VCaP (cell line): Measurements from ENCODE around the gene LMX1B.
"Not testable (repeated sequence)": the region's sequence is repeated elsewhere in the genome, so short reads cannot be mapped to it uniquely, and the experiment has no call there.

ENCODE experiments used
- H3K27ac ChIP-seq: fragments of 450-650 bp; 2 replicates; pipeline ENCODE4 v1.5.1; 2017
- TF ChIP-seq, protein P1 (sequence below): fragments of 450-650 bp; conservative IDR thresholded peaks from 2 replicates; pipeline ENCODE4 v1.5.1; 2017; ENCODE audit warnings: mild to moderate bottlenecking, moderate library complexity

LMX1B gene

DNA sequence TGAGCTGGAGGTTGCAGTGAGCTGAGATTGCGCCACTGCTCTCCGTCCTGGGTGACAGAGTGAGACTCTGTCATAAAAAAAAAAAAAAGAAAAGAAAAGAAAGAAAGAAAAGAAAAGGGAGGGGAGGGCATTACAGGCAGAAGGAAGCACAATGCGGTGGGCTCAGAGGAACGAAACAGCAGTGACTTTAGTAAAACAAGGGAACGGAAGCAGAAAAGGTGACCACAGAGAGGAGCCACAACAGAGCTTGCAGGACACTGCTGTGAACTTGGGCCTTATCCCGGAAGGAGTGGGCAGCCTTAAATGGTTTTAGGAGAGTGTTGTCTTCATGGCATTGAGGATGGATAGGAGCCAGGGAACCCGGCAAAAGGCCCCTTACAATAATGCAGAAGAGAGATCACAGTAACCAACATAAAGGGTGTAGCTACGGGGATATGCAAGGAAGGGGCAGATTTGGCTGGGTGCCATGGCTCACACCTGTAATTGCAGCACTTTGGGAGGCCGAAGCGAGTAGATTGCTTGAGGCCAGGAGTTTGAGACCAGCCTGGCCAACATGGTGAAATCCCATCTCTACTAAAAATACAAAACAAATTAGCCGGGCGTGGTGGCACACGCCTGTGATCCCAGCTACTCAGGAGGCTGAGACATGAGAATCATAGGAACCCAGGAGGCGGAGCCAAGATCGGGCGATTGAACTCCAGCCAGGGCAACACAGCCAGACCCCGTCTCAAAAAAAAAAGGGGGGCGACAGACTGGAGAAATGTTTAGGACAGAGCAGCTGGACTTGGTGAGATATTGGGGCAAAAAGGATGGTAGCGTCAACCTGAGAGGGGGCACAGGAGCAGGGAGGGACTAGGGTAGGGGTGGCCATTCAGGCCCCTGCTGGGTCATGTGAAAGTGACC lies 107.2 kb downstream of the LMX1B start:
- TF ChIP-seq, protein P1, sequence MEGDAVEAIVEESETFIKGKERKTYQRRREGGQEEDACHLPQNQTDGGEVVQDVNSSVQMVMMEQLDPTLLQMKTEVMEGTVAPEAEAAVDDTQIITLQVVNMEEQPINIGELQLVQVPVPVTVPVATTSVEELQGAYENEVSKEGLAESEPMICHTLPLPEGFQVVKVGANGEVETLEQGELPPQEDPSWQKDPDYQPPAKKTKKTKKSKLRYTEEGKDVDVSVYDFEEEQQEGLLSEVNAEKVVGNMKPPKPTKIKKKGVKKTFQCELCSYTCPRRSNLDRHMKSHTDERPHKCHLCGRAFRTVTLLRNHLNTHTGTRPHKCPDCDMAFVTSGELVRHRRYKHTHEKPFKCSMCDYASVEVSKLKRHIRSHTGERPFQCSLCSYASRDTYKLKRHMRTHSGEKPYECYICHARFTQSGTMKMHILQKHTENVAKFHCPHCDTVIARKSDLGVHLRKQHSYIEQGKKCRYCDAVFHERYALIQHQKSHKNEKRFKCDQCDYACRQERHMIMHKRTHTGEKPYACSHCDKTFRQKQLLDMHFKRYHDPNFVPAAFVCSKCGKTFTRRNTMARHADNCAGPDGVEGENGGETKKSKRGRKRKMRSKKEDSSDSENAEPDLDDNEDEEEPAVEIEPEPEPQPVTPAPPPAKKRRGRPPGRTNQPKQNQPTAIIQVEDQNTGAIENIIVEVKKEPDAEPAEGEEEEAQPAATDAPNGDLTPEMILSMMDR = no peak
- no peak overlapping the region for H3K27ac ChIP-seq

DNA sequence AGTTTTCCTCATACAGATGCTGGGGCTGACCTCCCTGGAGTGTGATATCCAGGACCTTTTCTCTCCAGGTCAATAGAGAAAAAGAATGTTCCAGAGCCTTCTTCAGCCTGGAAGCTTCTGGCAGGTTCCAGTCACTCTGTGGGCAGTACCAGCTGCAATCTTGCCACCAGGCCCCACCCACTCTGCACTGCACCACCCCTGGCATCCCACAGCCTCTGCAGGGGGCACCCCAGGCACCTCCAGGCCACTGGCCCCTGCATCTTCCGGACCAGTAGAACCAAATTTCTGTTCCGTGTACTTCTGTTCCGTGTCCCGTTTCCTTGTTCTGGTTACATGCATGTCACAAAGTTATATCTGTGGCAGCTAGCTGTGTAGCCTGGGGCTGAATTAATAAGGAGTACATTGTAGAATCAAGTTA lies 107.8 kb downstream of the LMX1B start:
- TF ChIP-seq, protein P1 = no peak
- H3K27ac ChIP-seq = peak overlapping the region; percentile 83

DNA sequence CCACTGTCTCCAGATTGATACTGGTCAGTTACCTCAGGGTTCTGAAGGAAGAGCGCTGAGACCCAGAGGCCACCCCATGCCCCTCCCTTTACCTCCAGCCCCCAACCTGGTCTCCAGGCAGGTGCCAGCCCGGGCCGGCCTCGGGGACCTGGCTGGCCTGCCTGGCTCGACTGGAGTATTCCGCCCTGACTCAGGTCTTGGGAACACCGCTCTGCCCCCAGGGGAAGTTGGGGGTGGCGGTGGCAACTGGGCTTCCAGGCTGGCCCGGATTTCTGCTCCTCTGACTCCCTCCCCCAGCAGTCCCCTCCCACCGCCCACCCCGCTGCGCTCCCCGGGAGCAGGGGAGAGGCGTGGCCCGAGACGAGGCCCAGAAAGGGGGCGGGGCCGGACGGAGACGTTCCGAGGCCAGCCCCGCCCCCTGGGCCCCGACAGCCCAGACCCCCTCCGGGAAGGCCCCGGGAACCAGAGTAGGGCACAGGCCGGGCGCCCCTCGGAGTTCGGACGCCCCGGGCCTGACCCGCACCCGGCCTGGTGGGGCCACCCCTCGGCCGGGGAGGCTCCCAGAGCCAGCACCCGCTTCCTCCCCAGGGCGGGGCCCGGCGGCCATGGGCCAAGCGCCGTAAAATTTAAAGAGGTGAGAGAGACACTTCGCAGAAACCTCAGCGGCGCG lies 108.7 kb downstream of the LMX1B start:
- H3K27ac ChIP-seq = peak overlapping the region; percentile 83
- TF ChIP-seq, protein P1 = no peak

DNA sequence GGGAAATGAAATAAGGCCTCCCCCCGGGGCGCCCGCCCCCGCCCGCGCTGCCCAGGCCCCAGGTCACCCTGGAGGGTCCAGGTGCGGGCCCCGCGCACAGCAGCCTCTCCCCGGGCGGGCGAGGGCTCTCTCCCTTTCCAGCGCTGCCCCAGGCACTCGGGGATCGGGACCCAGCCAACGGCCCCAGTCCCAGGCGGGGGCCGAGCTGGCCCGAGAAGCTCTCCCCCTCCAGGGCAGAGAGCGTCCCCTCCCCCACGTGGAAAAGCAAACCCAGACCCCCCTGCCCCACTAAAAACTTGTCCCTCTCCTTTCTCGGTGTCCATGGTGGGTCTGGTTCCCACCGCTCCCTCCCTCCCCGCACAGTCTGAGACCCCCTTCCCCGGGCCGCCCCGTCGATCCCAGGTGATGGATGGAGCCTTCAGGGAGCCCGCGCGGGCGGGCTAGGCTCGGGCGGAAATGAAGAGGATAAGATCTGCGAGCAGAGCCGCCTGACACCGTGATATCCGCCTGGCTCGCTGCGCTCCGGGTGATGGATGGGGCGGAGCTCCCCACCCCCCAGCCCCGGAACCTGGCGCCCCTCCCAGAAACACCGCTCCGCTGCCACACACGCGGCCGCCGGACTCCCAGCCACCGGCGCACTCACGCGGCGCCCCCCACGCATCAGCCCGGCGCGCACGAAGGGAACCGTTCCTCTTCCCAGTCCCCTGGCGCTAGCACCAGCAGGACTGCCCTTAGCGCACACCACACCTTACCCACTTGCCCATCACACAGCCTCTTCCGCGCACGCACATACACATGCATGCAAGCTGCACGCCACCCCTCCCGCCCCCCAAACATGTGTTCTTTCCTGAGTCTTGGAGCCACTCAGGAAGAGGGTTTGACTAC lies 109.4 kb downstream of the LMX1B start:
- TF ChIP-seq, protein P1 = no peak
- peak overlapping the region; percentile 83 for H3K27ac ChIP-seq

DNA sequence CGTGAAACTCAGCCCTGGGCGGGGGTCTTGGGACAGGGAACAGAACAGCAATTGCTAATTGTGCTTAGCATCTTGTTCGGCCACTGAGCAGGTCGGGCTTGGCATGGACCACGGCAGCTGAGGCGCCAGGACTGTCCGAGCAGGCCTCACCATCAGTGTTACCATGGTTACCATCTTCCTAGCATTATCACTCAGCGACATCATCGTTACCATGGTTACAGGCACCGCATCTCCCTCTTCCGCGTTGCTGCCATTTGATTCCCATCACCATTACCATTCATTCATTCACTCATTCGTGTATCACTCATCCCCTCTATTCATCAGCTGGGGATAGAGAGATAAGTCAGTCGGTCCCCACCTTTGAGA lies 110.1 kb downstream of the LMX1B start:
- TF ChIP-seq, protein P1 = no peak
- H3K27ac ChIP-seq = peak overlapping the region; percentile 83

DNA sequence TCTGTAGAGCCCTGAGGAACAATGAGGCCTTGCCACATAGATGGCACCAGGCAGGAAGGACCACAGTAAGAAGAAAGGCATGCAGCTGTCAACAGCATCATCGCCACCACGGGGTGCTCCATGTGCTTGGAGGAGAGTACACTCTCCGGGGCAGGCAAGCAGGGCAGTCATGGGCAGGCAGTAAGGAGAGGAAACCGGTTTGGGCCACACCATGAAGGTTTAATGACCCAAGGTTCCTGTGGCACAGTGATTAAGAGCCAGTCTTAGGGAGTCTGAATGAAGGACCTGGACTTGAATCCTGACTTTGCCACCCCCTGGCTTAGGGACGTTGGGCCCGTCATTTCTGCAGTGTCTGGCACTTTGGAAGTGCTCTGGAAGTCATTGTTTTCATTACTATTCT lies 110.5 kb downstream of the LMX1B start:
- TF ChIP-seq, protein P1 = no peak
- 0 out of 2 replicates have a peak overlapping the region, but pooled peaks have one; percentile 57 for H3K27ac ChIP-seq

DNA sequence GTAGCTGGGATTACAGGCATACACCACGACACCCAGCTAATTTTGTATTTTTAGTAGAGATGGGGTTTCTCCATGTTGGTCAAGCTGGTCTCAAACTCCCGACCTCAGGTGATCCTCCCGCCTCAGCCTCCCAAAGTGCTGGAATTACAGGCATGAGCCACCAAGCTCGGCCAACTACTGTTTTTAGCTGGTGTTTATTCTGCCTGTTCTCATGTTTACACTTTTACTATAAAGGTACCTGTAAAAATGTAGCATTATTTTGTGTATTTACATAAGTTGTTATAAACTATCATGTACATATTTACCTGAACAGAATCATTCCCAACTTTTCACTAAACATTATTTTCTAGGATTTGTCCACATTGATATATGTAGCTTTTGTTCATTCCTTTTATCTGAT lies 111.8 kb downstream of the LMX1B start:
- peak overlapping the region; percentile 57 for H3K27ac ChIP-seq

DNA sequence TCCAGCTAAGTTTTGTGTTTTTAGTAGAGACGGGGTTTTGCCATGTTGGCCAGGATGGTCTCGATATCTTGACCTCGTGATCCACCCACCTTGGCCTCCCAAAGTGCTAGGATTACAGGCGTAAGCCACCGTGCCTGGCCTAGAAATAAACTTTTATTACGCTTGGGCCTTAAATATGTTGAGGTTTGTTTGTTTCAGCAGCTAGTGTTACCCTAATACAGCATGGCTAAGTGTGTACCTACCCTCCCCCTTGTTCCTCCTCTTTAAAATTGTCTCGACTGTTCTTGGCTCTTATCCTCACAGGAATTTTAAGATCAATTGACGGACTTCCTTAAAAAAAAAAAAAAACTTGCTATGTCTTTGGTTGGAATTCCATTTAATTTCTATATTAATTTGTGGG lies 114.5 kb downstream of the LMX1B start:
- H3K27ac ChIP-seq = not testable (repeated sequence)

DNA sequence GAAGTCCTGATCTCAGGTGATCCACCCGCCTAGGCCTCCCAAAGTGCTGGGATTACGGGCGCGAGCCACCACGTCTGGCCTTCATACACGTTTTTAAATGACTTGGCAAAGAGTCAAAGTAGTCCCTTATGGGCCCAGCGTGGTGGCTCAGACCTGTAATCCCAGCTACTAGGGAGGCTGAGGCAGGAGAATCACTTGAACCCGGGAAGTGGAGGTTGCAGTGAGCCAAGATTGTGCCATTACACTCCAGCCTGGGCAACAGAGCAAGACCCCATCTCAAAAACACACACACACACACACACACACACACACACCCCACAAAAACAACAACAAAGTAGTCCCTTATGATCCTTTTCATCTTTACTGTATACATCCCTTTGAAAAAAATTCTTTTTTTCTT lies 116.9 kb downstream of the LMX1B start:
- H3K27ac ChIP-seq = not testable (repeated sequence)
